Right lobe of liver (tissue), 6 donors: ENCODE measurements around the gene PSMD2. TPM values are rescaled to one million over a fixed set of nuclear protein-coding genes. Genes with fewer than 3 reads are reported as not detected.
A peak's percentile ranks its signal among the peaks of the same experiment; 100 is the strongest.

ENCODE experiments used
- ATAC-seq, 4 donors: fragments of 200-7000 bp; cut with Tn5 transposase; one replicate each; pipeline ENCODE4 v1.9.1; 2020; ENCODE audit warnings: mild to moderate bottlenecking in 4 of 4, moderate library complexity in 4 of 4
- DNase-seq, 3 donors: peaks; one replicate each; pipeline ENCODE4 v3.0.0-alpha.2; 2020
- H3K27ac ChIP-seq, 3 donors: fragments of 200-600 bp; one replicate each; pipeline ENCODE4 v1.8.0; 2022
- H3K27me3 ChIP-seq, 2 donors: fragments of 200-600 bp; one replicate each; pipeline ENCODE4 v1.8.0; 2022
- H3K36me3 ChIP-seq, 4 donors: fragments of 200-600 bp; sonication (generic) in 1 of 4; one replicate each; pipeline versions ENCODE4 v1.5.1 to v1.8.0; 2017 to 2022; ENCODE audit warnings: control low read depth in 1 of 4
- H3K4me1 ChIP-seq, 4 donors: fragments of 200-600 bp; sonication (generic) in 1 of 4; one replicate each; pipeline versions ENCODE4 v1.5.1 to v1.8.0; 2017 to 2022; ENCODE audit warnings: control low read depth in 1 of 4
- H3K4me3 ChIP-seq, 3 donors: fragments of 200-600 bp; one replicate each; pipeline ENCODE4 v1.8.0; 2022
- H3K9me3 ChIP-seq, 4 donors: fragments of 200-600 bp; sonication (generic) in 1 of 4; one replicate each; pipeline versions ENCODE4 v1.5.1 to v1.8.0; 2017 to 2022; ENCODE audit warnings: control low read depth in 1 of 4
- CTCF ChIP-seq, 4 donors: fragments of 200-600 bp in 3 of 4; fragments of 450-650 bp in 1 of 4; IDR thresholded peaks; one replicate each; pipeline versions ENCODE4 v1.5.1 to v1.8.0; 2016 to 2022; ENCODE audit warnings: antibody characterized with exemption in 4 of 4, mild to moderate bottlenecking in 2 of 4
- POLR2A ChIP-seq: fragments of 450-650 bp; IDR thresholded peaks from one replicate; pipeline ENCODE4 v1.6.1; 2017; ENCODE audit warnings: antibody characterized with exemption, mild to moderate bottlenecking
- WGBS: methylation state at CpG from one replicate; pipeline ENCODE4 v1.1.6; 2018; ENCODE audit warnings: low coverage, low lambda C conversion rate; ENCODE audit not compliant: insufficient coverage; ENCODE audit errors: missing lambda C conversion rate; 5-methylcytosine and 5-hydroxymethylcytosine counted together
- intact Hi-C, 2 donors: fragments of 100-400 bp; cut with DNase I; formaldehyde crosslinking; loops; one replicate each; pipeline versions ENCODE4 v1.11.2 to v1.14.1; 2022
- total RNA-seq, 6 experiments: library from RNA; depleted of rRNA in 2 of 6; stranded (reverse); fragments of >200 nt in 2 of 6; fragmentation: NEBNext Ultra II Directional in 3 of 6; extraction: Animal tissue kit (Norgen Biotek cat#: 25700) in 3 of 6; gene quantifications; one replicate each; pipeline versions ENCODE4 v1.1.0 to v1.2.4, GENCODE V29; 2016 to 2023
- donor health status: DM: no; HTN: yes; CAD: no.
- donor health status: DM: no; HTN: no; CAD: no.
- donor health status: DM: no; HTN: no; CAD: no.
- donor health status: DM: no; HTN: yes; CAD: no.
- donor health status: DM: no; HTN: yes; CAD: no.

The PSMD2 gene
- total RNA-seq, 6 experiments from 2014 or later = 85.5 to 153 (median 103) TPM

DNA sequence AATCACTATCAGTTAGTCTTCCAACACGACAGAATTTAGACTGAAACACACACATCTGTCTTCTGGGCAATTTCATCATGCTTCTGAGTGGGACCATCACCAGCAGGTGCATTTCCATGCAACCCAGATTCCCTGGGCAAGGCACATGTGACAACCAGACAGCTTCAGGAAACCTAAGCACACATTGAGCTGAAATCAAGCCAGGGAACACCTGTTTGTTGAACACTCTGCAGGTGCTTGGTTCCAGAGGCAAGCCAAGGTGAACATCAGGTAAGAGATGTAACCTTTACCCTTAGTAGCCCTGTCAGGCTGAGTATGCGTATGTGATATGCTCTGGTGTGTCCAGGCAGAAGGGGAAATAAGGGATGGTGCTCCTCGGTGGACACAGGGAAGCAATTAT lies 3.3 kb upstream of the PSMD2 start:
- Histone ChIP-seq H3K4me3 (no peak overlapping the region), H3K36me3 (peaks cover 0 to 5% (median 2%) of the 10 kb centered on the region in 4 donors), H3K4me1 (peaks cover 0 to 8% (median 6%) of the 10 kb centered on the region in 4 donors), H3K9me3 (no peaks in the 10 kb centered on the region), H3K27ac (no peak overlapping the region), H3K27me3 (no peaks in the 10 kb centered on the region)
- ATAC-seq (no peak), DNase-seq (no peak)
- no peak for TF ChIP-seq POLR2A
- intact Hi-C loops = loop anchor here in 1 of 2 donors (10.0 kb wide), 1 partner anchor 401 kb away; no protein-coding TSS in a partner anchor
- WGBS = 26% methylated on average over 2 of the region's 3 CpGs

GRCh38 chr3:184296616-184297015 lies 2.4 kb upstream of the PSMD2 start:
- no peak overlapping the region for H3K4me3 ChIP-seq
- no peak for DNase-seq
- H3K27ac ChIP-seq = no peak overlapping the region
- no peak for ATAC-seq
- peaks cover 0 to 8% (median 6%) of the 10 kb centered on the region in 4 donors for H3K4me1 ChIP-seq
- H3K36me3 ChIP-seq = peaks cover 0 to 11% (median 4%) of the 10 kb centered on the region in 4 donors
- TF ChIP-seq POLR2A (no peak), CTCF (IDR thresholded peaks at IDR 0.05) (no peak)
- no peaks in the 10 kb centered on the region for H3K9me3 ChIP-seq
- intact Hi-C loops = loop anchor here in 1 of 2 donors (10.0 kb wide), 1 partner anchor 402 kb away; no protein-coding TSS in a partner anchor
- H3K27me3 ChIP-seq = no peaks in the 10 kb centered on the region
- no CpG with 5 or more reads among the region's 7 CpGs for WGBS

GRCh38 chr3:184299488-184300377 lies 692 bp downstream of the PSMD2 start:
- H3K27me3 ChIP-seq = no peaks in the 10 kb centered on the region
- peak overlapping the region in 2 of 3 donors; percentile 40 to 50 for H3K27ac ChIP-seq
- intact Hi-C loops = loop anchor here in 1 of 2 donors (10.0 kb wide), 2 partner anchors 135 to 405 kb away; no protein-coding TSS in a partner anchor
- peaks cover 0 to 8% (median 6%) of the 10 kb centered on the region in 4 donors for H3K4me1 ChIP-seq
- peak overlapping the region; percentile 69 to 99 (median 92) for H3K4me3 ChIP-seq
- TF ChIP-seq POLR2A = no peak
- no peak for TF ChIP-seq CTCF (IDR thresholded peaks at IDR 0.05)
- H3K36me3 ChIP-seq = peaks cover 8 to 43% (median 24%) of the 10 kb centered on the region in 4 donors
- no peak for DNase-seq
- 11% methylated on average over 21 of the region's 29 CpGs for WGBS
- no peak for ATAC-seq
- H3K9me3 ChIP-seq = no peaks in the 10 kb centered on the region

GRCh38 chr3:184300378-184300720 lies 1.3 kb downstream of the PSMD2 start:
- DNase-seq (no peak), ATAC-seq (no peak)
- H3K9me3 ChIP-seq = no peaks in the 10 kb centered on the region
- H3K27ac ChIP-seq = no peak overlapping the region
- intact Hi-C loops = loop anchor here in 1 of 2 donors (10.0 kb wide), 1 partner anchor 136 kb away; no protein-coding TSS in a partner anchor
- H3K36me3 ChIP-seq = peaks cover 8 to 49% (median 25%) of the 10 kb centered on the region in 4 donors
- H3K27me3 ChIP-seq = no peaks in the 10 kb centered on the region
- WGBS = 67% methylated on average over 3 of the region's 3 CpGs
- H3K4me3 ChIP-seq = peak overlapping the region in 2 of 3 donors; percentile 69 to 99
- TF ChIP-seq POLR2A = no peak
- no peak for TF ChIP-seq CTCF (IDR thresholded peaks at IDR 0.05)
- peaks cover 0 to 8% (median 6%) of the 10 kb centered on the region in 4 donors for H3K4me1 ChIP-seq

GRCh38 chr3:184305577-184305976 lies 6.5 kb downstream of the PSMD2 start:
- 45% methylated on average over 1 of the region's 1 CpG for WGBS
- no peak overlapping the region for H3K4me3 ChIP-seq
- no peak for DNase-seq
- H3K36me3 ChIP-seq = peaks cover 16 to 79% (median 44%) of the 10 kb centered on the region in 4 donors
- TF ChIP-seq POLR2A = no peak
- peak; percentile 27 to 48 (median 36) for TF ChIP-seq CTCF (IDR thresholded peaks at IDR 0.05)
- no peaks in the 10 kb centered on the region for H3K9me3 ChIP-seq
- H3K4me1 ChIP-seq = no peaks in the 10 kb centered on the region
- H3K27me3 ChIP-seq = no peaks in the 10 kb centered on the region
- intact Hi-C loops = loop anchor here in 1 of 2 donors (10.0 kb wide), 1 partner anchor 141 kb away; no protein-coding TSS in a partner anchor
- H3K27ac ChIP-seq = no peak overlapping the region
- peak; percentile 43 to 58 (median 46) for ATAC-seq
